Panc1 (cell line): Measurements from ENCODE around the gene LRRFIP1. TPM values are rescaled to one million over a fixed set of nuclear protein-coding genes. Genes with fewer than 3 reads are reported as not detected.
A peak's percentile ranks its signal among the peaks of the same experiment; 100 is the strongest.

Experiments
- ATAC-seq: fragments of 200-7000 bp; cut with Tn5 transposase; 2 replicates; pipeline ENCODE4 v1.9.1; 2020; ENCODE audit warnings: mild to moderate bottlenecking, moderate library complexity
- BruUV-seq: library from RNA; stranded (reverse); fragments of 400-500 nt; replicated peaks from 2 replicates; lab custom pipeline; 2021; lab: Mats Ljungman, UMichigan
- CTCF ChIA-PET: fragments of 300-600 bp; sonication (Branson Sonifier 250); formaldehyde crosslinking; loops from one replicate; lab custom pipeline; 2022; ENCODE audit warnings: antibody characterized with exemption; lab: Charles Lee
- POLR2A ChIA-PET: fragments of 300-600 bp; sonication (Branson Sonifier 250); formaldehyde crosslinking; loops from one replicate; lab custom pipeline; 2022; ENCODE audit warnings: antibody characterized with exemption; lab: Charles Lee
- DNase-seq: peaks from one replicate; pipeline ENCODE4 v3.0.0-alpha.2; 2010; ENCODE audit warnings: low read depth, low spot score
- H3K27ac ChIP-seq: 2 replicates; pipeline ENCODE4 v1.5.1; 2011; ENCODE audit warnings: mild to moderate bottlenecking, low read length, inconsistent platforms
- H3K27me3 ChIP-seq: fragments of 200-500 bp; sonication (Bioruptor generic); 2 replicates; pipeline ENCODE4 v1.6.0; 2014; ENCODE audit warnings: low read length, inconsistent platforms; ENCODE audit not compliant: control insufficient read depth, insufficient read depth
- H3K36me3 ChIP-seq: fragments of 200-500 bp; sonication (Bioruptor generic); 2 replicates; pipeline ENCODE4 v1.5.1; 2014; ENCODE audit warnings: inconsistent platforms, mild to moderate bottlenecking, low read length, moderate library complexity; ENCODE audit not compliant: control insufficient read depth, insufficient read depth
- H3K4me1 ChIP-seq: 2 replicates; pipeline ENCODE4 v1.5.1; 2011; ENCODE audit warnings: inconsistent platforms, mild to moderate bottlenecking, low read length, moderate library complexity; ENCODE audit not compliant: control insufficient read depth, insufficient read depth
- H3K4me3 ChIP-seq, 2 experiments: 2 replicates each; pipeline ENCODE4 v1.5.1; 2011 to 2012; ENCODE audit warnings: low read depth in 2 of 2, low read length in 2 of 2, mild to moderate bottlenecking in 2 of 2, inconsistent platforms in 1 of 2, moderate library complexity in 1 of 2
- H3K9me3 ChIP-seq: fragments of 200-500 bp; sonication (Bioruptor generic); 2 replicates; pipeline ENCODE4 v1.5.1; 2014; ENCODE audit warnings: low read depth, mild to moderate bottlenecking, inconsistent platforms, low read length, moderate library complexity; ENCODE audit not compliant: control insufficient read depth, insufficient read depth
- POLR2AphosphoS5 ChIP-seq: IDR thresholded peaks from 2 replicates; pipeline ENCODE4 v1.6.1; 2012; ENCODE audit warnings: mild to moderate bottlenecking, low read depth, low read length, moderate library complexity
- SIN3A ChIP-seq: IDR thresholded peaks from 2 replicates; pipeline ENCODE4 v1.6.1; 2012; ENCODE audit warnings: low read depth, mild to moderate bottlenecking, low read length, moderate library complexity, borderline replicate concordance; ENCODE audit not compliant: insufficient read depth
- TCF7L2 ChIP-seq: IDR thresholded peaks from 2 replicates; pipeline ENCODE4 v1.6.1; 2011; ENCODE audit warnings: mild to moderate bottlenecking, low read depth, low read length, inconsistent platforms
- in situ Hi-C: cut with HindIII; loops from 2 replicates; pipeline ENCODE4 v1.10.0; 2016; ENCODE audit warnings: low sequenced_read_pairs, low pct_unique_long_range_greater_than_20kb
- intact Hi-C: fragments of 100-400 bp; cut with micrococcal nuclease; formaldehyde crosslinking; loops from one replicate; pipeline ENCODE4 v1.10.0; 2022; ENCODE audit not compliant: unreplicated experiment
- total RNA-seq: library from RNA; stranded (reverse); gene quantifications from one replicate; pipeline ENCODE4 v1.2.1, GENCODE V29; 2021; ENCODE audit not compliant: unreplicated experiment
- TF ChIP-seq, protein P1 (sequence below): fragments of 450-650 bp; IDR thresholded peaks from 2 replicates; pipeline ENCODE4 v1.5.1; 2017; ENCODE audit warnings: mild to moderate bottlenecking
- TF ChIP-seq, protein P2 (sequence below), 2 experiments: IDR thresholded peaks; 2 replicates each; pipeline ENCODE4 v1.6.1; 2011 to 2012; ENCODE audit warnings: low read depth in 2 of 2, control low read depth in 1 of 2, low read length in 1 of 2, mild to moderate bottlenecking in 1 of 2, moderate library complexity in 1 of 2; ENCODE audit not compliant: insufficient read depth in 1 of 2

Gene LRRFIP1
- total RNA-seq, 1 experiment from 2014 or later = 121 TPM

- TF ChIP-seq, protein P1, sequence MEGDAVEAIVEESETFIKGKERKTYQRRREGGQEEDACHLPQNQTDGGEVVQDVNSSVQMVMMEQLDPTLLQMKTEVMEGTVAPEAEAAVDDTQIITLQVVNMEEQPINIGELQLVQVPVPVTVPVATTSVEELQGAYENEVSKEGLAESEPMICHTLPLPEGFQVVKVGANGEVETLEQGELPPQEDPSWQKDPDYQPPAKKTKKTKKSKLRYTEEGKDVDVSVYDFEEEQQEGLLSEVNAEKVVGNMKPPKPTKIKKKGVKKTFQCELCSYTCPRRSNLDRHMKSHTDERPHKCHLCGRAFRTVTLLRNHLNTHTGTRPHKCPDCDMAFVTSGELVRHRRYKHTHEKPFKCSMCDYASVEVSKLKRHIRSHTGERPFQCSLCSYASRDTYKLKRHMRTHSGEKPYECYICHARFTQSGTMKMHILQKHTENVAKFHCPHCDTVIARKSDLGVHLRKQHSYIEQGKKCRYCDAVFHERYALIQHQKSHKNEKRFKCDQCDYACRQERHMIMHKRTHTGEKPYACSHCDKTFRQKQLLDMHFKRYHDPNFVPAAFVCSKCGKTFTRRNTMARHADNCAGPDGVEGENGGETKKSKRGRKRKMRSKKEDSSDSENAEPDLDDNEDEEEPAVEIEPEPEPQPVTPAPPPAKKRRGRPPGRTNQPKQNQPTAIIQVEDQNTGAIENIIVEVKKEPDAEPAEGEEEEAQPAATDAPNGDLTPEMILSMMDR = no peak
- TF ChIP-seq POLR2AphosphoS5 (no peak), TCF7L2 (no peak), SIN3A (no peak)
- TF ChIP-seq, protein P2, sequence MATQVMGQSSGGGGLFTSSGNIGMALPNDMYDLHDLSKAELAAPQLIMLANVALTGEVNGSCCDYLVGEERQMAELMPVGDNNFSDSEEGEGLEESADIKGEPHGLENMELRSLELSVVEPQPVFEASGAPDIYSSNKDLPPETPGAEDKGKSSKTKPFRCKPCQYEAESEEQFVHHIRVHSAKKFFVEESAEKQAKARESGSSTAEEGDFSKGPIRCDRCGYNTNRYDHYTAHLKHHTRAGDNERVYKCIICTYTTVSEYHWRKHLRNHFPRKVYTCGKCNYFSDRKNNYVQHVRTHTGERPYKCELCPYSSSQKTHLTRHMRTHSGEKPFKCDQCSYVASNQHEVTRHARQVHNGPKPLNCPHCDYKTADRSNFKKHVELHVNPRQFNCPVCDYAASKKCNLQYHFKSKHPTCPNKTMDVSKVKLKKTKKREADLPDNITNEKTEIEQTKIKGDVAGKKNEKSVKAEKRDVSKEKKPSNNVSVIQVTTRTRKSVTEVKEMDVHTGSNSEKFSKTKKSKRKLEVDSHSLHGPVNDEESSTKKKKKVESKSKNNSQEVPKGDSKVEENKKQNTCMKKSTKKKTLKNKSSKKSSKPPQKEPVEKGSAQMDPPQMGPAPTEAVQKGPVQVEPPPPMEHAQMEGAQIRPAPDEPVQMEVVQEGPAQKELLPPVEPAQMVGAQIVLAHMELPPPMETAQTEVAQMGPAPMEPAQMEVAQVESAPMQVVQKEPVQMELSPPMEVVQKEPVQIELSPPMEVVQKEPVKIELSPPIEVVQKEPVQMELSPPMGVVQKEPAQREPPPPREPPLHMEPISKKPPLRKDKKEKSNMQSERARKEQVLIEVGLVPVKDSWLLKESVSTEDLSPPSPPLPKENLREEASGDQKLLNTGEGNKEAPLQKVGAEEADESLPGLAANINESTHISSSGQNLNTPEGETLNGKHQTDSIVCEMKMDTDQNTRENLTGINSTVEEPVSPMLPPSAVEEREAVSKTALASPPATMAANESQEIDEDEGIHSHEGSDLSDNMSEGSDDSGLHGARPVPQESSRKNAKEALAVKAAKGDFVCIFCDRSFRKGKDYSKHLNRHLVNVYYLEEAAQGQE (IDR thresholded peaks at IDR 0.05; ENCODE audit: insufficient read depth in 1 of 2, low read depth in 2 of 2, low read length in 1 of 2) = no peak
- intact Hi-C loops = no loop called here
- no peak for DNase-seq
- Histone ChIP-seq H3K9me3 (no peaks in the 10 kb centered on the region), H3K27ac (no peak overlapping the region), H3K4me1 (no peaks in the 10 kb centered on the region), H3K4me3 (no peak overlapping the region), H3K36me3 (peaks cover 30% of the 10 kb centered on the region), H3K27me3 (no peaks in the 10 kb centered on the region)
- in situ Hi-C loops = no loop called here
- ChIA-PET POLR2A (no interaction called here), CTCF (no interaction called here)
- no peak for ATAC-seq
- BruUV-seq = no TSS peak
Observed at GRCh38 chr2:237758185-237758584, 130.8 kb downstream of the LRRFIP1 start.

- TF ChIP-seq SIN3A (no peak), TCF7L2 (no peak), POLR2AphosphoS5 (no peak)
- TF ChIP-seq, protein P1 = no peak
- TF ChIP-seq, protein P2 (IDR thresholded peaks at IDR 0.05; ENCODE audit: insufficient read depth in 1 of 2, low read depth in 2 of 2, low read length in 1 of 2) = no peak
- Histone ChIP-seq H3K4me3 (no peak overlapping the region), H3K9me3 (no peaks in the 10 kb centered on the region), H3K27ac (no peak overlapping the region), H3K27me3 (no peaks in the 10 kb centered on the region), H3K36me3 (peaks cover 27% of the 10 kb centered on the region), H3K4me1 (no peaks in the 10 kb centered on the region)
- BruUV-seq = no TSS peak
- DNase-seq (no peak), ATAC-seq (peak; percentile 21; the same call in 1 of the 2 replicates)
- ChIA-PET CTCF (no interaction called here), POLR2A (no interaction called here)
- in situ Hi-C loops = no loop called here
- intact Hi-C loops = no loop called here
Observed at GRCh38 chr2:237759176-237759575, 131.8 kb downstream of the LRRFIP1 start.
